HG02884 (cell line): ENCODE data around the gene PDIA4.
"Not testable (repeated sequence)": the region's sequence is repeated elsewhere in the genome, so short reads cannot be mapped to it uniquely, and the experiment has no call there.

ENCODE experiments used
- ATAC-seq: cut with Tn5 transposase; IDR thresholded peaks from one replicate; pipeline ENCODE4 v1.9.1; 2021; ENCODE audit warnings: mild to moderate bottlenecking, moderate library complexity; ENCODE audit not compliant: unreplicated experiment

The PDIA4 gene

DNA sequence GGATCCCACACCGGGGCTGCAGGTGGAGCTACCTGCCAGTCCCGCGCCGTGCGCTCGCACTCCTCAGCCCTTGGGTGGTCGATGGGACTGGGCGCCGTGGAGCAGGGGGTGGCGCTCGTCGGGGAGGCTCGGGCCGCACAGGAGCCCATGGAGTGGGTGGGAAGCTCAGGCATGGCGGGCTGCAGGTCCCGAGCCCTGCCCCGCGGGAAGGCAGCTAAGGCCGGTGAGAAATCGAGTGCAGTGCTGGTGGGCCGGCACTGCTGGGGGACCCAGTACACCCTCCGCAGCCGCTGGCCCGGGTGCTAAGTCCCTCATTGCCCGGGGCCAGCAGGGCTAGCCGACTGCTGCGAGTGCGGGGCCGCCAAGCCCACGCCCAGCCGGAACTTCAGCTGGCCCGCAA is 10.3 kb upstream of the PDIA4 start:
- ATAC-seq = not testable (repeated sequence)

DNA sequence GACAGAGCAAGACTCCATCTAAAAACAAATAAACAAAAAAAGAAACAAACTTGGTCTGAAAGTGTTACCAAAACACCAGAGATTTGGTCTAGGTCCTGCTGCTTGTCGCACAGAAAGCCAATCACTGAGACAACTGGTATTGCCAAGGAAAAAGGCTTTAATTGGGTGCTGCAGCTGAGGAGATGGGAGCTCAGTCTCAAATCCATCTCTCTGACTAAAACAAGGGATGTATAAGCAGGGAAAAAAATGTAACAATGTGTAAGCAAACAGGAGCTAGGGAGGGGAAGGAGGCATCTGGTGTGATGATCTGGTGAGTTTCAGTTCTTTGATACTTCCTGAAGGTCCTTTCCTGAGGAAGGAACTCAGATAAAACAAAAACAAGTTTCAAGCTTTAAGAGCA is 8.4 kb upstream of the PDIA4 start:
- ATAC-seq = no peak

DNA sequence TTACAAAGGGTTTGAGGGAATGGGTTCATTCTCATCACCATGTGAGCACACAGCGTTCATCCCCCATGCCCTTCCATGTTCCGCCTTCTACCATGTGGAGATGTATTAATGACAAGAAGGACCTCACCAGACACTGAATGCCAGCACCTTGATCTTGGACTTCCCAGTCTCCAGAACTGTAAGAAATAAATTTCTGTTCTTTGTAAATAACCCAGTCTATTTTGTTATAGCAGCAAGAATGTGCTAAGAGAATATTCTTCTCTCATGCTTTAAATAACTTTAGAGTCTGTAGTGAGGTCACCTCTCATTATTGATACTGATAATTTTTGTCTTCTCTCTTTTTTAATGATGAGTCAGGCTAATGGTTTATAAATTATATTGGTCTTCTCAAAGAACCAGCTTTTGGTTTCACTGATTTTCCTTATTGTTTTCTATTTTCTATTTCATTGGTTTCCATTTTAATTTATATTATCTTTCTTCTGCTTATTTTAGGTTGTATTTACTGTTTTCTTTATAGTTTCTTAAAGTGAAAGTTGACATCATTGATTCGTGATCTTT is 3.1 kb upstream of the PDIA4 start:
- ATAC-seq = no peak

DNA sequence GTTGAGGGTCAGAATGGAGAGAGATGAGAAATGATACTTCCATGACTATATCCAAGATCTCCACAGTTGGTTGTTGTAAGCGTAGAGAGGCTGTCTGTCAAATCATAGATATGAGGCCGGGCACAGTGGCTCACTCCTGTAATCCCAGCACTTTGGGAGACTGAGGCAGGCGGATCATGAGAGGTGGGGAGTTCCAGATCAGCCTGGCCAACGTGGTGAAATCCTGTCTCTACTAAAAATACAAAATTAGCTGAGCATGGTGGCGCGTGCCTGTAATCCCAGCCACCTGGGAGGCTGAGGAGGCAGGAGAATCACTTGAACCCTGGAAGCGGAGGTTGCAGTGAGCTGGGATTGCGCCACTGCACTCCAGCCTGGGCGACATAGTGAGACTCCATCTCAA is 2.1 kb upstream of the PDIA4 start:
- ATAC-seq = not testable (repeated sequence)

DNA sequence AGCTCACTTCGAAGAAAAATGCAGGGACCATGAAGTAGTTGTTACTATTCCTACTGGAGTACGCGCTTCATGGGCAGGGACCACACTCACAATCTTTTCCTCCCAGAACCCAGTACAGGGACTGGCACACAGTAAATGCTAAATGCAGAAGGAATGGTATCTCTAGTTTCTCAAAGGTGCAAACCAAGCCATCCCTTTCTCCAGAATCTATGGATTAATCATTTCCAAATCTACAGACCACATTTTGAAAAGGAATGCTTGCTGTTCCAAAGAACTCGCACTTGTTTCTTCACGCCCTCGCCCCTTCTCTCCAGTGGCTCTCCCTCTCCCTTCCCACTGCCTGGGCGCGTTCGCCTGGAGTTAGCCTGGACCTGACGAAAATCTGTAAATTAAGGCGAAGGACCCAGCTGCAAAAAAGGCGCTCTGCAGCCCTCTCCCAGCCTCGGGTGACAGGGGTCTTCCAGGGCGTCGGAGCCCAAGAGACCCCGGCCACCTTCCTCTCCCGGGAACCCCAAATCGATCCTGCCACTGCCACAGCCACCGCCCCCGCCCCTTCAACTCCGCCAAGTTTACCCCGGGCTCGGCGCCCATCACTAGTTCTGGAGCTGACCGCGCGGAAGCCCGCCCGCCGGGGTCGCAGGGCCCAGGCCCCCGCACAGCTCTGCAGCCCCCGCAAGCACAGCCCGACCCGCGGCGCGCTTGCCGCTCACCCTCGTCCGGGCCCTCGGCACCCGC is 527 bp downstream of the PDIA4 start:
- ATAC-seq = no peak

DNA sequence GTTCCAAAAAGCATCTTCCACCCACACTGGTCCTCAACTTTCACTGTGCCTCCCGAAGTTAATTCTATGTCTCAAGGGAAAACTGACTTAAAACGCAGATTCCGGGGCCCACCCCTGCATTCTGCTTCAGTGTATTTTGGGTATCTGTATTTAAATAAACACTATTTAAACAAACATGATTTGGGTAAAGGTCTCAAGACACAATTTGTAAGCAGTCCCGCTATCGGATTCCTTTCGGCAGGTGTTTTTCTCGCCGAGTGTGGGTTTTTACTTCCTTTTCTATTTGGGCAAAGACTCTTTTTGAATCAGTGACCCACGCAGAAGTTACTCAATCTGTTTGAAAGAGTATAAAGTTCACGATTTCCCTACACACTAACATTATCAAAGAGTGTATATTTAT is 1.2 kb downstream of the PDIA4 start:
- no peak for ATAC-seq

DNA sequence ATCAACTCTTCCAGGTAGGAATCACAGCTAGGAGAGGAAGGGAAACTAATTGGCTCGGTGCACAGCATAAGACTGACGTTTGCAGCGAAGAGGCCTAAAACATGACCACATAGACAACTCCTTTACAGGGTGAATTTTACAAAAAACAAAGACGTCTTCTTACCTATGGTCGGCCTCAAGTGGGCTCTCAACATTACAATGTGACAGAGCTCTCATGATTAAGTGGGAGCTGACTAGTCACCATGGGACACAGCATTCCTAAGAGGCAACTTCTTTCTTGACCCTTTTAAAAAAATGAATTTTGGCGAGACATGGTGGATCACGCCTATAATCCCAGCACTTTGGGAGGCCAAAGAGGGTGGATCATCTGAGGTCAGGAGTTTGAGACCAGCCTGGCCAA is 4.6 kb downstream of the PDIA4 start:
- no peak for ATAC-seq

DNA sequence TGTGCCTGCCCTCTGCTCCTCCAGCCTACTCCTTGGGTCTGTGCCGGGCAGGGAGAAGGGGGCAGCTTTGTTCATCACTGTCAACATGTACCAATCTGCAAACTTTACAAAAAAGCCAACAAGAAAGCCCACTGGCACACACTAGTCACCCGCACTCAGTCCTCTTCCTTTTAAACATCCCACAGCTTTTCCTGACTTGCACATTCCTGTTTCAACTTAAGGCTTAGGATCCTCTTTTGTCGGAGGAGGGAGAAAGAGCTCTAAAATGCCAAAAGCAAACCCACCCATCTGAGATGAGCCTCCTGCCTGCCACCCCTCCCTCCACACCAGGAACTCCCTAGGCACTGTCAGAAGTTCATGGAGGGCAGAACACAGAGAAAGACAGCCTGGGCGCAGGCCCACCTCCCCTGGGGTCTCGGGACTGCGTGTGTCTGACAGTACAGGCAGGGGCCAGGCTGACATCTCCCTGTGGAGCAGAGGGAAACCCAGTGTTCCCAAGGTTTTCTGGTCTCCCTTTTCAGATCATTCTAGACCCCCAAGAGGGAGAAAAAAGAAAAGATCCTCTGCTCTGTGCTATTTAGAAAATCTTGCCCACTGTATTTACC is 5.4 kb downstream of the PDIA4 start:
- no peak for ATAC-seq

DNA sequence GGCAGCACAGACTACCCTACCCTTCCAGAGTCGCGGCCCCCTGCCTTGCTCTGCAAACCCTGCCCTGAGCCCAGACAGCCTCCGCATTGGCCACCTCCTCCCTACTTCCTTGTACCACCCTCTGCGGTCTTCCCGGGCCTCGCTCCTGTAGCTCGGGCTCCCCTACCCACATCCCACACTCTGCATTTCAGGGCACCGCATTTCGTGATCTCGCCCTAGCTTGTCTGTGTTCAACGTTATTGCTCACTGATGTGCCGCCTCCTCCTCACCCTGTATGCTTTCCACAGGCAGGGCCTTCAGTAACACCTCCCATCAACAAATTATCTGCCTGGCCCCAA is 6.6 kb downstream of the PDIA4 start:
- ATAC-seq = no peak

DNA sequence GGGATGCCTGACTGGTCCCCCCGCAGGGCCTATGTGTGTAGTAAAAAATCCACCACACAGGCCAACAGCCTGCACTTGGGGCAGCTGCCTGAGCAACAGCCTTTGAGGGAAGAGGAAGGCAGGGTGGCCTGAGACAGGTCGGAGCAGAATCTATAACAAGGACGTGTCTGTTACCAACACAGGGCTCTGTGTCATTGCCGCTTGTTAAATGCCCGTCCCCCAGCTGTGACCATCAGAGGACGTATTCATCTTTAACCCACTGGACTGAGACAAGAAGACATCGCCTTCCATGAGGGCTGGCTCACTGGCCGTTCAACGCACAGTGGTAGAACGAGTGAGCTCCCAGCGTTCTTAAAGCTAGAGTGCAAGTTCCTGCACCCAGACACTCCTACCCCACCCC is 7.8 kb downstream of the PDIA4 start:
- ATAC-seq = no peak

DNA sequence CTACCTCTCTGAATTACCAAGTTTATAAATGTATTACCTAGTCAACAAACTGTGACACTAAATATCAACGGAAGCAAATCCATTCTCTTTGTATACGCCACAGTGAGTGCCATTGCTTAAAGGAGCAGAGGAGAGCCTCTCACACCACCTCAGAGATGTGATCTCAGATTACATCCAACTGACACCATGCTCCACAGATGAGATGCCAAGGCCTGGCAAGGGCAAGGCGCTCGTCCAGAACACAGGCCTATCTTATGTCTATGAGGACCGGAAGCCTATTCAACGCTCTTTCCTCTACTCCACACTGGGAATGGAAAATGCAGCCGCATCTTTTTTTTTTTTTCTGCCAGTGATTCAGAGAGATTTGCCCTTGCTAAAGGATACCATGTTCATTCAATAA is 11.4 kb downstream of the PDIA4 start:
- ATAC-seq = no peak

DNA sequence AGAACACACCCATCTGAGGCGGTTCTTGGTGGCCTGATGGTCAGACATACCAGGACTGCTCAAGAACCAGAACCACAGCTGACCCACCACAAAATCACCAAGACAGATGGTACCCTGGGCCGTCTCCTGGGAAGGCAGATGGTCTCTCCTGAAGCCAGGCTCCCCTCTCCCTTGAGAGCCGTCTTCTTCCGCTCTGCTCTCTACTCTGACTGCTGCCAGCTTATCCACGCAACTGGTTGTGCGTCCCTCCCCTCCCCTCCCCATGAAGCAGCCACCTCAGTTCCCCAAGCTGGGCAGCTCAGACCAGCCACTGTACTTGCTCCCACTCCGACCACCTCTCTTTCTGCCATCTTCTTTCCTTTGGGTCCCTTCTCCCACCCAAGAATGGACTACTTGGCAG is 14.0 kb downstream of the PDIA4 start:
- no peak for ATAC-seq

DNA sequence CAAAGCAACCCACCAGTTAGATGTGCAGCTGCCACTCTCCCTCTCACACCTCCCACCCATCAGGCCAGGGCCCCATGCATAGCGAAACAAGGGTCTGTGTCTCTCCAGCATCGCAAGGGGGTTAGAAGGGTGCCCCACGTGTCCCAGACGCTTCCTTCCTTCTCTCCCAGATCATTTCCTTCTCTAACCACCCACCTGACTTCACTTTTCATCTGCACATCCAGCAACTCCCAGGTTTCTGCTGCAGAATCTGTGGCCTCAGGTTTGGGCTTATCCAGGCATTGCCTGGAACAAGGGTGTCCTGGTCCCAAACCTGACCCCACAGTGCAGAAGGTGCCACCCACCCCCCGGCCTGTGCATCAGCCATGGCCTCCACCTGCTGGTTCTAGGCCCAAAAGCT is 14.4 kb downstream of the PDIA4 start:
- ATAC-seq = no peak

DNA sequence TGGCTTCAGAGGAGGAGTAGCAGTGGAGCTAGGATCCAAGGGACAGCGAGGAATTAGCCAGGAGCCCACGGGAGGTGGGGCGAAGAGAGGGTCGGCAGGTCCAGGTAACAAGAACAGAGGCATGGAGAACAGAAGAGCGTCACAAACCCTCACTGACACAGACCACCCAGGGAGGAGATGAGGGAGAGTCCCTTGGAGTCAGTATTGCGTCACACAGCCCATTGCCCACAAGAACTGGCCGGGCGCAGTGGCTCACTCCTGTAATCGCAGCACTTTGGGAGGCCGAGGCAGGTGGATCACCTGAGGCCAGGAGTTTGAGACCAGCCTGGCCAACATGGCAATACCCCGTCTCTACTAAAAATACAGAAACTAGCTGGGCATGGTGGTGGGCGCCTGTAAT is 15.6 kb downstream of the PDIA4 start:
- not testable (repeated sequence) for ATAC-seq

DNA sequence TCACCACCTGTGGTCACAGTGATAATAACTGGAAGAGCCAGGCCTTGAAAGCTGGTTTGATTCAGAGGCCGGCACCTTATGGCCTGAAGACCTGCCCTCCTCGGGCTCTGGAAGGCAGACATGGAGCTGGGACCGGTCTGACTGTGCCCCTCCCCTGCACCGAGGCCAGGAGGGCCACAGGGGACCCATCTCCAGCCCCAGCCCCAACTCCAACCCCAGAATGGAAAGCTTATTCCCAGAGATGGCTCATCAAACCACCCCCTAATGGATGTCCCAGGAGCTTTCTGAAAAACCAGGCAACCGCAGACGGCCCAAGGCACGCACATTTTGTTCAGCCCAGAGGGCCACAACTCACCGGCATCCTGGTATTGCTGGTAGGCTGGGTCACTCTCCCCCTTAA is 16.8 kb downstream of the PDIA4 start:
- ATAC-seq = no peak

DNA sequence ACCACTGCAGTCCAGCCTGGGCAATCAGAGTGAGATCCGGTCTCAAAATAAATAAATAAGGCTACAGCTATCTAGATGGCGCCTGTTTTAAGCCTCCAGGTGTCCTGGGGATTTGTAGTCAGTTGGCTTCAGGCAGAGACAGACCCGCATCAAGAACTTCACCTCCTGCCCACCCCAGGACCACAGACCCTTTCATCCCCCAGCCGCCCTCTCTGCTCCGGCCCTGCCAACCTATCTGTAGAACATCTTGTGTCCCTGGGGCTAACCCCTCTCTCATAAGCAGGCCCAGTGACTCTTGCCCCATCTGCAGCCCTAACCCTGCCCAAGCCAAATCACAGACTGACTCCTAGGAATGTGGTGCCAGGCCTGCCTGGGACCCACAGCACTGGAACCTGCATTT is 17.9 kb downstream of the PDIA4 start:
- ATAC-seq = no peak

DNA sequence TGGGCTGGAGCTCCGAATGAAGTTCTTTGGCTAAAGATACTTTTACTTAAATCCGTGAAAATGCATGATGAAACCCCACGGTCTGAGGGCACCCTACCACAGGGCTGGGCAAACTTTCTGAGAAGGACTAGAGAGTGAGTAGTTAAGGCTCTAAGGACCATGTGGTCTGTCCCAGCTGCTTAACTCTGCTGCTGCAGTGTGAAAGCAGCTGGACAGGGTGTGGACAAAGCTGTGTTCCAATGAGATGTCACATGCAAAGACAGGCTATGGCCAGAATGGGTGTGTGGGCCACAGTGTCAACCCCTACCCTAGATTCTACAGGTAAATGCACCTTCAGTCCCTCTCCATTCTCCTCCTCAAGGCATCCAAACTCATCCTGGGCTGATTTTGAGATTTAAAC is 18.8 kb downstream of the PDIA4 start:
- ATAC-seq = no peak

DNA sequence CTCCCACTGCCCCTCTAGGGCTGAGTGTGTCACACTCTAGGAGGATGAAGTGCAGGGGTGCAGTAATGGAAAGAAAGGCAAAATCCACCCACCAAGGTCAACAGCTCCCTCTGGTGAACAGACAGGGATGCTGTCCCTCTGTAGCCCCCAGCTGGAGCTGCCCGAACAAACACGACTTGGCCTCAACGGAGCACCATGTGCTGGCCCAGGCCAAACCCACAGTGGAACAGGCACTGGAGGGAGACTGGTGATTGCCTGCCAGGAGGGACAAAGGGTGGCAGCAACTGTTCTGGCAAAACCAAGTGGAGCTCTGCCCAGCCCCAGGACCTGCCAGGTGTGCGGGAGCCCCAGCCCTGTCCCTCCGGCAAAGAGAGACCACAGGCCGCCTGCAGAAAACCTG is 20.7 kb downstream of the PDIA4 start:
- no peak for ATAC-seq

DNA sequence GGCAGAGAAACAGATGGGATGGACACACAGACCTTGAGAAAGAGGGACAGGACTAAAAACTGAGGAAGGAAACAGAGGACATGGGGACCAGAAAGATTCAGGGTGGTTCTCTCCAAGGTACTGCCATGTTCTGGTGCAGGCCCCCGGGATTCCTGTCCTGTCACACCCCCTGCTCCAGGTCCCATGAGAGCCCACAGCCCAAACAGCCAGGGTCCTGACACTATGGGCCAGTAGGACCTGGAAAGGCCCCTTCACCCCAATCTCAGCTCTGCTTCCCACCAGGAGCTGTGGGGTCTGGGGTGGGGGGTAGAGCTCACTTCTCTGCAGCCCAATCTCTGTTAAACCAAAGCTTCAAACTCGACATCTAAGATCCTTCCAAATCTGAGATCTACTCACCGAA is 21.2 kb downstream of the PDIA4 start:
- ATAC-seq = no peak

DNA sequence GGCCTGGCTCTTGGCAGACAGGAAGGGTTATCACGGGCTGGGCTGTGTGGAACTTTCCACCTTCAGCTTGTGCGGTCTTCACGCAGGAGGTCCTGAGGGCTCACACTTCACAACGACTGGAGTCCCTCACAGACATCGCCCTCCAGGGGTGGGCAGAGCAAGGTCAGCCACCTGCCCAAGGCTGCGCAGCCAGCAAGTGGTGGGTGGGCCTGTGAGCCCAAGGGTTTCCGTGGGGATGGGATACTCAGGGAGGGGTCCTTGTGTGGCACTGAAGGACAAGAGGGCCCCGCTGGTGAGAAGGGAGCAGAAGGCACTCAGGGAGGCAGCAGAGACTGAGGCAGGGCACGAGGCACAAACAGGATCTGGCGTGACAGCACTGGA is 22.0 kb downstream of the PDIA4 start:
- ATAC-seq = no peak

DNA sequence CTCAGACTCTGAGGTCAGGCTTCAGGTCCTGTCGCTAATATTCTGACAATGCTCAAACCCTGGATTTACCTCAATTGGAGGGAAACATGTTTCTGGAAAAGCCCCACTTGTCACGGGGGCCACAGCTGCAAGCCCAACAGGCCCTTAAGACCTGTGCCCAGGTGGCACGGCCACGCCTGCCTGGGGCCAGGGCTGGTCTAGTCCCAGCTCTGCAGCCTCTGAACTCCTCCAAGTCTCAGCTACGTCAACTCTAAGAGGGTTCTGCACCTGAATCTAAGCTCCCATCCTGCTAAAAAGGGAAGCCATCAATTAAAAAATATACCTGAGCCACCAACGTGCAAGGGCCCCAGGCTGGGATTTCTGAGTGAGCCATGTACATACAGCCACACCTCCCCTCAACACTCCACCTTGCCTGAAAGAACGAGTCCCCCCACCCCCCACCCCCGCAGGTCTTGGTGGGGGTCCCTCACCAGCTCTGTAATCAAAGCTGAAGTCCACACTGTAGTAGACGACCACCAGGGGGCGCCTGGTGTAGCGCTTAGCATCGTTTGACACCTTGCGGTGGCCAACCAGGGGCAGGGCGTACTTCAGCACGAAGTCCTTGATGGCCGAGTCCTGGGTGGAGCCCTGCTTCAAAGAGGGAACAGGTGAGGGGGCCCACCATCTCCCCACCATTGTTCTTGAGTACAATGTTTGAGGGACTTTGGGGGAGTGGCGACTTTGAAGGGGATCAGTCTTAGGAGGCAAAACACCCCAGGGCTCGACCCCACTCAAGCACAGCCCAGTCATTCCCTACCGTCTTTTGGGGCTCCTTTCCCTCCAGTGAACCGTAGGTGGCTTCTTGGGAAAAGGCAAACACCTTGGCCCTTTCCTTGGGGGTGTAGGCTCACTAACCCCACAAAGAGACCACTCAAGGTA is 22.6 kb downstream of the PDIA4 start:
- ATAC-seq = peak; percentile 83
